Stimulated activated CD4-positive, alpha-beta T cell treated with anti-CD3 and anti-CD28 coated beads, Interleukin-4, amount 100 ng/mL, for 1 hour (primary cell): Measurements from ENCODE around the gene OR2W1.

Experiments
- DNase-seq: peaks from one replicate; pipeline ENCODE4 v3.0.0-alpha.2; 2020

OR2W1 gene, protein sequence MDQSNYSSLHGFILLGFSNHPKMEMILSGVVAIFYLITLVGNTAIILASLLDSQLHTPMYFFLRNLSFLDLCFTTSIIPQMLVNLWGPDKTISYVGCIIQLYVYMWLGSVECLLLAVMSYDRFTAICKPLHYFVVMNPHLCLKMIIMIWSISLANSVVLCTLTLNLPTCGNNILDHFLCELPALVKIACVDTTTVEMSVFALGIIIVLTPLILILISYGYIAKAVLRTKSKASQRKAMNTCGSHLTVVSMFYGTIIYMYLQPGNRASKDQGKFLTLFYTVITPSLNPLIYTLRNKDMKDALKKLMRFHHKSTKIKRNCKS

DNA sequence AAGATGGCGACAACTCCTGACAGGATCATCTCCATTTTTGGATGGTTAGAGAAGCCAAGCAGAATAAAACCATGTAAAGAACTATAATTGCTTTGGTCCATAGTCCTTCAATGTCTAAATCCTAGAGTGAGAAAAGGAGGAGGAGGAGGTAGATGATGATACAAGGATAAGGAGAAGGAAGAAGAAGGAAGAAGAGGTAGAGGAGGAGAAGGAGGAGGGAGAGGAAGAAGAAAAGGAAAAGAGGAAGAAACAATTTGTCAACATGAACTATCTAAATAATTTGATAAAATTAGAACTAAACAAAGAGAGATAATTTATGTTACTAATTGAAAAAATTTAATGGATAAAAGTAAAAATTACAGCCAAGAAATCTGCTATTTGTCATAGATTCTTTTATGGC lies at the start of gene OR2W1:
OR2W1 (minus strand) TSS at position 101 of the 400 bp plus-strand sequence; CDS start at position 101, 0 bp downstream.
- no peak for DNase-seq

DNA sequence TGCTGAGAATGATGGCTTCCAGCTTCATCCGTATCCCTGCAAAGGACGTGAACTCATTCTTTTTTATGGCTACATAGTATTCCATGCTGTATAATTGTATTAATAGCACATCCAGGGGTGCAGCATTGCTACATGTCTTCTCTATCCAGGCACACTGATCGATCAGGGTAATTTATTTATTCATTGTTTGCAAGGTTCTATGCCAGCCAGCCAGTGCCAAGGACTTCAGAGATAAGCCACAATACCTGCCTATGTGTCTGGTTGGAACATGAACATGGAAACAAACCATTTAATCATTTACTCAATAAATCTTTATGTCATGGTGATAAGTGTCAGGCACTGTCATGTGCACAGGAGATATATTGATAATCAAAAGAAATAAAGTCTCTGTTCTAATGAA lies 48.0 kb upstream of the OR2W1 start:
- no peak for DNase-seq

DNA sequence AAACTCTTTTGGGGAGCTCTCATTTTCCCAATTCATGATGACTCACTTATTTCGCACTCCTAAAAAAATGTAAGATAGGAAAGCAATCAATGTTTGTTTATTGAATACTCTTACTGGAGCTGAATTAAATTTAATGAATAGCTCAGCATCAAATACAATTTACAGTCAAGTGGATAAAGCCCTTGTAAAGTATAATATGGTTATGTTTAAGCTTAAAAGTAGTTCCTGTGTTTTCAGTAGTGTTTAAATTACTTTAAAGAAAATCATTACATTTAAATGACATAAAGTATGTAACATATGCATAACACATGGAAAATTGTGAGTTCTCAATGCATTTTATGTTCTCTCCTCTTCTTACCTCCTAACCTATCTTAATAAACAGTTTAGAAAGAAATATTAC lies 42.2 kb upstream of the OR2W1 start, which contains the start of gene OR2B3:
OR2B3 (minus strand) TSS at position 101 of the 400 bp plus-strand sequence; CDS start at position 36, 65 bp downstream.
- no peak for DNase-seq

DNA sequence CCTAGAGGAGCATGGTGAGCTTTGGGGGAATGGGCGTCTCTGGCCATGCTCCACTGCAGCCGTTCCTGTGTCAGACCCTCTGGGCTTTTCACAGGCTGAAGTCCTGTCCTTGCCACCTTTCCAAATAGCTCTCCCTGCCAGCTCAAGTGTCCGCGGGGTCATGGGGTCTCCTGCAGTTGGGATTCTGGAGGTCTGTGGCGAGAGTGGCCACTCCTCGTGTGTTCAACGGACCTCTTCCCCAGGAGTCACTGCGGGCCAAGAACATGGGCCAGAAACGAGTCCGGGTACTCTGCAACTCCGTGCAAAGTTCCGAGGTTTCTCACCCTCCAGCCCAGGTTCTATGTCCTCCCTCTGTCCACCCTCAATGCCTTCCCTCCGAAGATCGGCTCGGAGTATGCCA lies 37.5 kb upstream of the OR2W1 start:
- DNase-seq: no peak

DNA sequence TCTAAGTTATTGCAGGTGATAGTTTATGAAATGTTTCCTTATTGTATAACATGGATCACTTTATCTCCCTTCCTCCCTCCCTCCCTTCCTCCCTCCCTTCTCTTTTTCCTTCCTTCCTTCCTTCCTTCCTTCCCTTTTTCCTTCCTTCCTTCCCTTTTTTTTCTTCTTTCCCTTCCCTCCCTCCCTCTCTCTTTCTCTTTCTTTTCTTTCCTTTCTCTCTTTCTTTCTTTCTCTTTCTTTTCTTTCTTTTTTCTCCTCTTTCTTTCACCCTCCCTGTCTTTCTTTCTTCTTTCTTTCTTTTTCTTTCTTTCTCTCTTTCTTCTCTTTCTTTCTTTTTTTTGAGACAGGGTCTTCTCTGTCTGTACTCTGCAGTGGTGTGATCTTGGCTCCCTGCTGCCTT lies 36.3 kb upstream of the OR2W1 start:
- DNase-seq: no peak

DNA sequence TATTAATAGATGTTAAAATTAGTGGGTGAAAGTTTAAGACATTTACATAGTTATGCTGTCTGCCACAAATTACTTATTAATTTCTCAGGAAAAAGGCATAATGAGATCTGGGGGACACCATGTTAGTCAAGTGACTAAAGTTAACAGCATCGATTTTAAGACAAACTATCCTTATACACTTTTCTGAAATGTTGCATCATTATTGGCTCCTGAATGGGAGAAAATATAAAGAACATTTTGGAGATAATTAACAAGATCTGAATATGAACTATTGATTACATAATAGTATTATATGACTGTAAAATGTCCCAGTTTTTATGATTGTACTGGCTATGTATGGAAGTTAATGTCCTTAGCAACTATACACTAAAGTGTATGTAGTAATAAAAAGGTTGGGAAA lies 34.2 kb upstream of the OR2W1 start:
- DNase-seq: no peak

DNA sequence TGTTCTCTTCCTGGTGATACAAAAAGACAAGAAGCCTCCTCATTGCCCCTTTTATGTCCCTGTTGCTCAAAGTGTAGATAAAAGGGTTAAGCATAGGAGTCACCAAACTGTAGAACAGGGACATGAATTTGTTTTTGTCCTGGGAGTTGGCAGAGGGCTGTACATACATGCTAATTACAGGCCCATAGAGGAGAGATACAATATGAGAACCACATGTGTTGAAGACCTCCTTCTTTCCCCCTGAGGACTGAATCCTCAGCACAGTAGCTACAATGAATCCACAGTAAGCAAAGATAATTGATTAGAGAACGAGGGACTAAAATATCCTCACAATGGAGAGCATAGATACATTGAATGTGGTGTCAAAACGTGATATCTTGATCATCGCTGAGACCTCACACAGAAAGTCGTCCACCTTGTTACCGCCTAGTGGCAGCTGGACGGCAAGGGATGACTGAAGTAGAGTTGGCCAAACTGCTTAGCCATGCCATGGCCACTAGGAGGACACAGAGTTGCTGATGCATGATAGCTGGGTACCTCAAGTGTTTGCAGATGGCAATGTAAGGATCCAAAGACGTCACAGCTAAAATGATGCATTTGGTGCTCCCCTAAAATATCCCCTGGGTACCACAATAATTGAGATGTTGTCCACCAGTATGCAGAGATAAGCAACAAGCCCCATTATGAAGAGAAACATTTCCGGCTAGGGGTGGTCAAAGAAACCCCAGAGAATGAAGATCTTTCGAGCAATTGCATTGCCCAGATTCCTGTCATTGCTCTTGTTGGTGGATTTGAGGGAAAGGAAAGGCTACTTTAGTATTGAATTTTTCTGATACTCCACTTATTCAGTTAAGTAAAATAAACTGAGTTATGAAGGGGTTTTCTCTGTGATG lies 27.1 kb upstream of the OR2W1 start:
- DNase-seq: peak; percentile 2

DNA sequence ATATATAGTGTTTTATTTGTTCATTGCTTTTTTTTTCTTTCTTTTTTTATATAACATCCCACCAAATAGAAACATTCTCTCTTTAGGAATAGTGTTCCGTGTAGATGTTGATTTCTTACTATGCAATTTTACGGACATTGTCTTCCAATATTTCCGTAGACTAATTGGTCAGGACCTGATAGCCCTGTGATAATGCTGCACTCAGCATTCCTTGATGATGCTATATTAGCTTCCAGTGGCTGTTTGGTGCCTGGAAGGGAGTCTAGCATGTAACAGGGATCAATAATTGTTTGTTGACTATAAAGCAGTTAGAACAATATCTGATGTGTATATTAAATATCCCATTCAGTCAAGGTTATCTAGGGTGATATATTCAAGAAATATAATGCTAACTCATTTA lies 6.7 kb upstream of the OR2W1 start:
- no peak for DNase-seq

DNA sequence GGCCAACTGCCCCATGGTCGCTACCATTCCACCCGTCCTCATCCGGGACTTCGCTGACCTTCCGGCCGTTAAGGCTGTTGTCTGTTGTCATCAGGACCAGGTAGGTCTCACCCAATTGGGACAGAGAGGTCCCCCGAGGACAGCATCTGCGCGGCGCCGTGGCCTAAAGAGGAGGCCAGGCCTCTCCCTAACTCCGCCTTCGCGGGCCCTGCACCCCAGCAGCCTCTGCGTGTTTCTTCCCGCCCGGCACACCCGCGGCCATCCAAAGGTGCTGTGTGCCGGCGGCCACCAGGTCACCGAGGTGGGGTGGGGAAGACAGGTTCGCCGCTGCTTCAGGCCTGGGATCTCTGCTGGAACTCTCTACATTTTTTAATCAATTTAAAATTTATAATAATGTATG lies 9.0 kb downstream of the OR2W1 start:
- no peak for DNase-seq

DNA sequence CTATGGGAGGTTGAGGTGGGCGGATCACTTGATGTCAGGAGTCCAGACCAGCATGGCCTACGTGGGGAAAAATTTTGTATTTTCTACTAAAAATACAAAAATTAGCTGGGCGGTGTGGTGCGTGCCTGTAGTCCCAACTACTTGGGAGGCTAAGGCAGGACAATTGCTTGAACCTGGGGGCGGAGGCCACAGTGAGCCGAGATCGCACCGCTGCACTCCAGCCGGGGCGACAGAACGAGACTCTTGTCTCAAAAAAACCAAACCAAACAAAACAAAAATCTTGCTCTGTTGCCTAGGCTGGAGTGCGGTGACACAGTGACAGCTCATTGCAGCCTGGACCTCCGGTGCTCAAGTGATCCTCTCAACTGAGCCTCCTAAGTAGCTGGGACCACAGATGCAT lies 16.2 kb downstream of the OR2W1 start:
- DNase-seq: no peak

DNA sequence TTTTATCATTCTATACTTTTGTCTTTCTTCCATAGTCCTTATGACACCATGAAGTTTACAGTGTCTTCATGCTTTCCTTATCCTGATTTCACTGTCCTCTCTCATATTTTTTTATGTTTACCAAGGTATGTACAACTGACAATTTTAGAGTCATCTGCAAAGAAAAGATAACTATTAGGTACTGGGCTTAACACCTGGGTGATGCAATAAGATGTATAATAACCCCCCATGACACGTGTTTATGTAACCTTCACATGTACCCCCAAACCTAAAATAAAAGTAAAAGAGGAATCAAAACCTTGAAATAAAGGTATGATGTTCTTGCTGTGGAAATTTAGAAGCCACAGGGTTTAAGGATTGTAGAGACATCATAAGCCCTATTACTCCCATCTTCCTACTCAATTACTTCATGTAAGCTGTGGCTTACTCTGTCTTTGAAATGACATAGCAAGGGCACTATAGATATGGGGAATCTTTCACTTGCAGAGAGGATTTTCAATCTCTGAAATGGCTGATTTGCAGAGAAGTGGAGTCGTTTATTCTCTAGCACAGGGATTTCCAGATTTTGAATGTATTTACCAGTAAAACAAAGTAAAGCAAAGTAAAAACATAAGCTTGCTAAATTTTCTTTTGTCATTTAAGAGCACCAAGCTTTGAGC lies 18.9 kb downstream of the OR2W1 start:
- DNase-seq: no peak

DNA sequence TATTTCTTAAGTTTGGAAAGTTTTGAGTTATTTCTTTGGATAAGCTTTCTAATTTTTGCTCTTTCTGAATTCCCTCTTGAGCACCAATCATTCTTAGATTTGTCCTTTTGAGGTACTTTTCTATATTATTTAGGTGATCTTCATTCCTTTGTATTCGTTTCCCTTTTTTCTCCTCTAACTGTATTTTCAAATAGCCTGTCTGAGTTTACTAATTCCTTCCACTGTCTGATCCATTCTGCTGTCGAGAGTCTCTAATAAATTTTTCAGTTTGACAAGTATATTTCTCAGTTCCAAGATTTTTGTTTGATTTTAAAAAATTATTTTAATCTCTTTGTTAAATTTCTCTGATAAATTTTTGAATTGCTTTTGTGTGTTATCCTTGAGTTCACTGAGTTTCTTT lies 23.5 kb downstream of the OR2W1 start:
- no peak for DNase-seq

DNA sequence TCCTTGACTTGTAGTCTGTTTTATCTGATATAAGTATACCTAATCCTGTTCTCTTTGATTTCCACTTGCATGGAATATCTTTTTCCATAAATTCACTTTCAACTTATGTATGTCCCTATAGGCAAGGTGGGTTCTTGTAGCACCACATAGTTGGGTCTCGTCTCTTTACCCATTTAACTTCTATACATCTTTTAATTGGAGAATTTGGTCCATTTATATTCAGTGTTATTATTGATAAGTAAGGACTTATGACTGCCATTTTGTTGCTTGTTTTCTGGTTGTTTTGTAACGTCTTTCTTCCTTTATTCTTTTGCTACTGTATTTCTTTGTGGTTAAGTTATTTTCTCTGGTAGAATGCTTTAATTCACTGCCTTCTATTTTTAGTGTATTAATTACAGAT lies 25.3 kb downstream of the OR2W1 start:
- no peak for DNase-seq

DNA sequence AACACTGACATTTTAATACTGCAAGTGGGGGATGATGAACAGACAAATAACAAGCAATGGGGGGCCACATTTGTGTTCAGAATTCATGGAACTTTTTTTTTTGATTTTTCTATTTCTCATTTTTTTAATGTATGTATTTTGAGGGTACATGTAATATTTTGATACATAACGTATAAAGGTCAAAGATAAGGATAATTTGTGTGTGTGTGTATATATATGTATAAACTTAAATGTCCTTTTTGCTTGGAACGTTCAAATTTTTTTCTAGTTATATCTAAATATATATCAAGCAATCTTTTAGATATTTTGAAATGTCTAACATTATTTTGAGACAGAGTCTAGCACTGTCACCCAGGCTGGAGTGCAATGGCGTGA lies 27.6 kb downstream of the OR2W1 start:
- no peak for DNase-seq

DNA sequence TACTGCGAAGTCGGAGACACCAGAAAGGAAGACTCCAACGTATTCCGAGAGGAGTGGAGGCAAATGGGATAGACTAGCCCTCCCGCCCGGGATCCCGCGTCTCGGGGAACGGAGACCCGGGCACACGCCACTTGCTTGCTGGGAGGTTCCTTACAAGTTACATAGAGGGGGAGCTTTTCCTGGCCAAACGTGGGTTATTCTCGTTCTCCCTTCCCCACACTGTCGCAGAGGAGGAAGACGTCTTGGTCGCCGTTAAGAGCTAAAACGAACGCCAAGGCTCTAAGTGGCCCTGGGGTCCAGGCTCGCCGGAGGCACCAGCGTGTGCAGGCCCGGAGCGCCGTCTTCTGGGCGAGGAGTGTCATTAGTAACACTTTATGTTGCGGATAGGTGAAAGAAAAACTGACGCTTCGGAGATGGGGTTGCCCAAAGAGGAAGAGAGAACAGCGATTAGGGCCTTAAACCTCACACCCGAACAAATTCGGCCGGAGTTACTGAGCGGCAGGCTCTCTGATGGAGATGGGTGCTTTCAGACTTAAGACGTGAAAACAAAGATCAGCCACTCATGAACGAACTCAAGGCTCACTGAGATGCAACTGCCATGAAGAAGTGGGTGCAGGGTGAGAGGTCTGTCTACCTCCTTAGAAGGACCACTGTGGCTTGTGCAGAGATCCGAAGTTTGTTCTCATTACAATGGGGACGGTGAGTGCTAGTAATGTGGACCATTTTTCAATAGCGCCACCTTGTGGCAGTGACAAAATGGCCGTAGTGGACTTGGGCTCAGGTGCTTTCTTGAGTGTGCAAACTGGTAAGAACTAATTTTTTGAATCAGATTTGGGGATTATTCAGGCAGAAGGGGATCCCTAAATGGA lies 28.2 kb downstream of the OR2W1 start:
- DNase-seq: peak; percentile 80

DNA sequence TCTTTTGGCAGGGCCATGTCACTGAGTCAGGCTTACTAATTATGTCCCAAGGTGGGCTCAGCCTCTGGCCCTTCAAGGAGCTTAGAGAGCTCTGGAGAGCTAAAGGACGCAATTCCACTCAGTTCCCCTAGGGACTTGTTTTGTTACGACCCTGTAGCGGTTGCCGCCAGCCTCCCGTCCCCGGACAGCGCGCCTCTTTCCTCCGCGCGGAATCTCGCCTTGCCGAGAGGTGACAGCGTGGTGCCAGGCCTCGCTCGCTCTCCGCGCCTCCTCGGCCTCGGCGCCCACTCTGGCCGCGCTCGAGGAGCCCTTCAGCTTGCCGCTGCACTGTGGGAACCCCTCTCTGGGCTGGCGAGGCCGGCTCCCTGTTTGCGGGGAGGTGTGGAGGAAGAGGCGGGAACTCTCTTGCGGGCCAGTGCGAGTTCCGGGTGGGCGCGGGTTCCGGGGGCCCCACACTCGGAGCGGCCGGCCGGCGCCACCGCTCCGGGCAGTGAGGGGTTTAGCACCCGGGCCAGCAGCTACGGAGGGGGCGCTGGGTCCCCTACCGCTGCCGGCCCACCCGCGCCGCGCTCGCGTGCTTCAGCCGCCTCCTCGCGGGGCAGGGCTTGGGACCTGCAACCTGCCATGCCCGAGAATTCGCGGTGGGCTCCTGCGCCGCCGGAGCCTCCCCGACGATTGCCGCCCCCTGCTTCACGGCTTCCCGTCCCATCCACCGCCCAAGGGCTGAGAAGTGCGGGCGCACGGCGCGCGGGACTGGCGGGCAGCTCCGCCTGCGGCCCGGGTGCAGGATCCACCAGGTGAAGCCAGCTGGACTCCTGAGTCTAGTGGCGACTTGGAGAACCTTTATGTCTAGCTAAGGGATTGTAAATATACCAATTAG lies 30.0 kb downstream of the OR2W1 start:
- no peak for DNase-seq

DNA sequence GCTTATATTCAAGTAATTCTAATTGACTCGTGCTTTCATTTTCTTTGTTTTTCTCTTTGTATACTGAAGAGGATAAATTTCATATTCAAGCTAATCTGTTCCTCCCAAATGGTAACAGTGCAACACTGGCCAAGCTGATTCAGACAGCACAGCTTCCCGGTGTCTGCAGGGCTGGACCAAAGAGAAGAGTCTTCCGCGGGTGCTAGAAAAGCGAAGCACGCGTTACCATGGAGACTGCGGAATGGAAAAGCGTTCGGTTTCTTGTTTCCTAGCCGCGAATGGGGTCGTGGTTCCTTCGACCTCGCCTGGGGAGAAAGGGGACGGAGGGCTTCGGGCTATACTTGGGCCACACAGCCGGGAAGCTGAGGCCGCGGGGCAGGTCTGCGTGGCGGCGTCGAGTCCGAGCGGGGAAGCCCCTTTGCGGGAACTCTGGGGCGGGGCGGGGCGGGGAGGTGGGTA lies 33.7 kb downstream of the OR2W1 start:
- peak; percentile 33 for DNase-seq

DNA sequence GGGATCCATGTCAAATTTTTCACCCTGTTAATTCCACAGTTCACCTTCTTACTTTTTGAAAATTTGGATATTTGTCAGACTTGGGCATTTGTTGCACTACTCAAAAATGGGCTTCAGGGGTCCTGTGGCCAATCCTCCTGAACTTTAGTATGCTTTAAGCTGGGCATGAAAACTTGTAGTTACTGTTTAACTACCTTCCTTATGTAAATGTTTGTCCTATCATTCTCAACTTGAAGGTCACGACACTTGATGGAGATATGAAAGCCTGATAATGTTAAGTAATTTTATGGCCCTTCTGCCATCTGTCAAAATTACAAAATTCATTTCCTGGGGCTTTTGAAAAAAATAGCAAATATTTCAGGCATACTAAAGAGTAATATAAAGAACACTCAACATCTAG lies 35.6 kb downstream of the OR2W1 start:
- DNase-seq: no peak

DNA sequence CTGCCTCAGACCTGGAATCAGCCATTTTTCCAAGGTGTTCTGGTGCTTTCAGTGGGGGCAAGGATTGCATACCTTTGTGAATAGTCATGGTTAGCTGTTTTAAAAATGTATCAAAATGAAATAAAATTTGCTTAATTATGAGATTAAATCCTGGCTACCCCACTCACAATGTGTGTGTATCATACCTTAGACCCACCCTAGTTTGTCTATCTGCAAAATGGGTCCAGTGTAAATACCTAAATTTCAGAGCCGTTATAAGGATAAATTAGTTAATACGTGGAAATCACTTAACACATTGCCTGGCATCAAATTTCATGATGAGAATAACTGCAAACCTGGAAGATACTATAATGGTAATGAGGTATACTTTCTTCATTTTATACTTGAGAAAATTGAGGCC lies 36.9 kb downstream of the OR2W1 start:
- no peak for DNase-seq

DNA sequence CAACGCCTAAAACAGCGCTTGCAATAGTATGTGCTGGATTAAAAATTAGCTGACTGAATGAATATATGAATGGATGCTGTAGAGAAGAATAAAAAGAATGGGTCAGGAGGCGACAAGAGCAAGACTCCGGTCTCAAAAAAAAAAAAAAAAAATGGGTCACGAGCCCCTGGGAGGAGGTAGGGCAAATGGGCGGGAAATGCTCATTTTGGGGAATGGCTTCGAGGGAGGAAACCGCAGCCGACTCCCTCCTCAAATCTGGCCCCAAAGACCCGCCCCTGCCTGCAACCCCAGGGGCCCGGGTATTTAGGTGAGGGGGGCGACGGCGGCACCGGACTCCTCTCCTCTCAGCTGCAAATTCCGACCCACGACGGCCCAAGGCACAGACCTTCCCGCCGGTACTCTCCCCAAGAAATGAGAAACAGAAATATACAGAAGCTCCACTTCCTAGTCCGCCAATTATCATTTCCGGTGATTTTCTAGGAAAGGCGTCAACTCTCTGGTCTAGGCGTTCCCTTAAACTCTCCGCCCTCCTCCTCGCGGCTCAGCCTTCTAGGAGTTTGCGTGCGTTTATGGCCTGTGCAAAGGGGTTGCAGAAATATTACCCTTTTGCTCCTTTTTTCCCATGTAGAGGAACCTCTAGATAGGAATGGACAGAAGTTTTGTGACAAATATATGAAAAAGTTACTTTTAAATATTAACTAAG lies 39.6 kb downstream of the OR2W1 start, which contains the start of gene ZNF311:
ZNF311 (minus strand) TSS at position 133 of the 703 bp plus-strand sequence. CDS start 1,361 bp downstream, outside the sequence.
- DNase-seq: peak; percentile 48
